K562 (cell line): ENCODE results near the gene RIMS3. TPM values are rescaled to one million over a fixed set of nuclear protein-coding genes. Genes with fewer than 3 reads are reported as not detected.

Experiments
- ATAC-seq: fragments of 200-7000 bp; cut with Tn5 transposase; 3 replicates; pipeline ENCODE4 v1.9.1; 2020; ENCODE audit warnings: moderate library complexity
- BruUV-seq: library from RNA; stranded (reverse); fragments of 400-500 nt; replicated peaks from 2 replicates; lab custom pipeline; 2021; lab: Mats Ljungman, UMichigan
- CTCF ChIA-PET: fragments of 300-600 bp; formaldehyde crosslinking; extraction: SDS; loops from one replicate; lab custom pipeline; 2021; ENCODE audit warnings: low intra/inter-chr PET ratio; lab: Yijun Ruan, JAX
- POLR2A ChIA-PET: fragments of 300-600, 350-650 bp; sonication (Branson Sonifier 250); formaldehyde crosslinking; extraction: SDS; loops from one replicate; lab custom pipeline; 2021; ENCODE audit warnings: antibody characterized with exemption, inconsistent platforms; lab: Yijun Ruan, JAX
- DNase-seq, 4 experiments: peaks; one replicate each; pipeline versions ENCODE4 v3.0.0 to v3.0.0-alpha.2; 2011 to 2018; ENCODE audit warnings: low spot score in 3 of 4, mixed read lengths in 3 of 4; ENCODE audit errors: extremely low read depth in 1 of 4
- FAIRE-seq: peaks from 2 replicates; lab custom pipeline; 2011; peaks lifted over from hg19 to GRCh38; lab: Jason Lieb, UNC
- H2AFZ ChIP-seq: 2 replicates; pipeline ENCODE4 v1.6.0; 2011; ENCODE audit warnings: low read depth, low read length, control low read depth, inconsistent platforms
- H3K27ac ChIP-seq: fragments of 200-600 bp; 3 replicates; pipeline ENCODE4 v1.8.0; 2011; ENCODE audit warnings: low read depth, mild to moderate bottlenecking, control low read depth, inconsistent platforms, low read length, moderate library complexity, mixed read lengths; ENCODE audit errors: extremely low read depth
- H3K27me3 ChIP-seq, 2 experiments: fragments of 300-600 bp in 1 of 2; 2 replicates in 1 of 2; 3 replicates in 1 of 2; pipeline versions ENCODE4 v1.6.0 to v1.8.0; 2011; ENCODE audit warnings: inconsistent platforms in 2 of 2, low read length in 2 of 2, mild to moderate bottlenecking in 1 of 2, mixed read lengths in 1 of 2, moderate library complexity in 1 of 2; ENCODE audit not compliant: control insufficient read depth in 2 of 2, insufficient read depth in 2 of 2
- H3K36me3 ChIP-seq: fragments of 300-600 bp; 3 replicates; pipeline ENCODE4 v1.8.0; 2011; ENCODE audit warnings: mild to moderate bottlenecking, low read length, inconsistent platforms; ENCODE audit not compliant: control insufficient read depth, insufficient read depth
- H3K4me1 ChIP-seq, 2 experiments: fragments of 200-600 bp in 1 of 2; replicated peaks in 1 of 2; 2 replicates in 1 of 2; 3 replicates in 1 of 2; pipeline versions ENCODE4 v1.5.1 to v1.8.0; 2011; ENCODE audit warnings: inconsistent platforms in 2 of 2, low read length in 2 of 2, mild to moderate bottlenecking in 1 of 2, mixed read lengths in 1 of 2, moderate library complexity in 1 of 2; ENCODE audit not compliant: control insufficient read depth in 2 of 2, insufficient read depth in 2 of 2
- H3K4me2 ChIP-seq: 2 replicates; pipeline ENCODE4 v1.6.1; 2011; ENCODE audit warnings: low read length, control low read depth, inconsistent platforms, mixed read lengths; ENCODE audit not compliant: insufficient read depth
- H3K4me3 ChIP-seq: fragments of 200-600 bp; sonication (generic), shearing (Covaris generic); 2 replicates; pipeline ENCODE4 v1.5.1; 2016; ENCODE audit warnings: control low read depth, inconsistent platforms
- H3K79me2 ChIP-seq: fragments of 200-600 bp; 3 replicates; pipeline ENCODE4 v1.8.0; 2011; ENCODE audit warnings: low read length, inconsistent platforms; ENCODE audit not compliant: control insufficient read depth, insufficient read depth
- H3K9ac ChIP-seq, 2 experiments: 2 replicates each; pipeline versions ENCODE4 v1.6.0 to v1.6.1; 2011; ENCODE audit warnings: low read depth in 2 of 2, low read length in 2 of 2, control low read depth in 1 of 2, inconsistent platforms in 1 of 2, mild to moderate bottlenecking in 1 of 2, mixed read lengths in 1 of 2; ENCODE audit not compliant: insufficient read depth in 1 of 2
- H3K9me1 ChIP-seq: one replicate; pipeline ENCODE4 v1.6.0; 2011; ENCODE audit warnings: inconsistent platforms, mild to moderate bottlenecking, low read length, moderate library complexity; ENCODE audit not compliant: control insufficient read depth, insufficient read depth
- H3K9me3 ChIP-seq: replicated peaks from 2 replicates; pipeline ENCODE4 v1.5.1; 2011; ENCODE audit warnings: low read depth, low read length, inconsistent platforms; ENCODE audit not compliant: control insufficient read depth, insufficient read depth
- H4K20me1 ChIP-seq: replicated peaks from 2 replicates; pipeline ENCODE4 v1.6.1; 2011; ENCODE audit warnings: low read length, inconsistent platforms, mixed read lengths; ENCODE audit not compliant: control insufficient read depth, insufficient read depth
- ARID1B ChIP-seq: fragments of 450-650 bp; IDR thresholded peaks from 2 replicates; pipeline ENCODE4 v1.6.1; 2016; ENCODE audit warnings: antibody characterized with exemption, mild to moderate bottlenecking, inconsistent platforms
- CBFA2T2 ChIP-seq: fragments of 450-650 bp; conservative IDR thresholded peaks from 2 replicates; pipeline ENCODE4 v1.6.1; 2017; ENCODE audit warnings: mild to moderate bottlenecking
- CBFA2T3 ChIP-seq: fragments of 450-650 bp; IDR thresholded peaks from 2 replicates; pipeline ENCODE4 v1.6.1; 2017
- E2F6 ChIP-seq, 2 experiments: IDR thresholded peaks; 2 replicates each; pipeline ENCODE4 v1.6.1; 2011; ENCODE audit warnings: borderline replicate concordance in 1 of 2, control low read depth in 1 of 2, low read depth in 1 of 2, low read length in 1 of 2, mild to moderate bottlenecking in 1 of 2, mixed read lengths in 1 of 2, moderate library complexity in 1 of 2; ENCODE audit not compliant: insufficient read depth in 1 of 2, insufficient read length in 1 of 2, poor library complexity in 1 of 2, severe bottlenecking in 1 of 2; ENCODE audit errors: extremely low read depth in 1 of 2
- MEF2D ChIP-seq: conservative IDR thresholded peaks from 2 replicates; pipeline ENCODE4 v1.6.1; 2016; ENCODE audit warnings: low read depth, missing genetic modification characterization, missing compliant biosample characterization
- PKNOX1 ChIP-seq: fragments of 450-650 bp; IDR thresholded peaks from 2 replicates; pipeline ENCODE4 v1.6.1; 2016
- POLR2A ChIP-seq: fragments of 450-650 bp; conservative IDR thresholded peaks from 2 replicates; pipeline ENCODE4 v1.6.1; 2016
- SMAD4 ChIP-seq: fragments of 250-450 bp; sonication (Bioruptor Pico); conservative IDR thresholded peaks from 2 replicates; pipeline ENCODE4 v1.8.0; 2021; ENCODE audit warnings: inconsistent platforms, mild to moderate bottlenecking, moderate library complexity
- TAL1 ChIP-seq: fragments of 450-650 bp; IDR thresholded peaks from 2 replicates; pipeline ENCODE4 v1.6.1; 2016; ENCODE audit warnings: mild to moderate bottlenecking
- TCF3 ChIP-seq: sonication (generic); formaldehyde crosslinking; IDR thresholded peaks from 2 replicates; pipeline ENCODE4 v1.4.0; 2020; ENCODE audit warnings: mild to moderate bottlenecking, missing genetic modification reagents
- ZKSCAN1 ChIP-seq: fragments of 150-350 bp; IDR thresholded peaks from 2 replicates; pipeline ENCODE4 v1.6.1; 2016; ENCODE audit warnings: low read depth, low read length
- ZNF583 ChIP-seq: fragments of 250-450 bp; sonication (Bioruptor Pico); IDR thresholded peaks from 2 replicates; pipeline ENCODE4 v1.4.0; 2020
- WGBS: fragments of 100-300 bp; shearing (Covaris generic); methylation state at CpG from one replicate; pipeline ENCODE4 v1.1.6; 2016; ENCODE audit warnings: low coverage, mixed read lengths; ENCODE audit not compliant: insufficient coverage; ENCODE audit errors: missing lambda C conversion rate; 5-methylcytosine and 5-hydroxymethylcytosine counted together
- in situ Hi-C: fragments of 300-500 bp; cut with MboI; formaldehyde crosslinking; loops from 4 replicates; pipeline ENCODE4 v1.15.0; 2018; ENCODE audit warnings: inconsistent platforms, mixed read lengths
- intact Hi-C: fragments of 100-400 bp; cut with micrococcal nuclease; formaldehyde crosslinking; loops from 2 replicates; pipeline ENCODE4 v1.14.2; 2022
- polyA plus RNA-seq, 8 experiments: library from polyadenylated mRNA; depleted of rRNA in 4 of 8; stranded (reverse) in 5 of 8; unstranded in 3 of 8; fragments of >200 nt; fragmentation: Nextera tagmentation in 2 of 8; fragmentation: Illumina TruSeq in 1 of 8; extraction: Ambion mirVana in 2 of 8; extraction: Trizol in 1 of 8; gene quantifications; 2 replicates each; pipeline versions ENCODE4 v1.2.1 to v1.2.3, GENCODE V29; 2011 to 2014; ENCODE audit warnings: inconsistent platforms in 1 of 8, missing spikeins in 1 of 8
- total RNA-seq, 7 experiments: library from RNA; depleted of rRNA in 6 of 7; stranded (reverse); fragments of >200 nt in 6 of 7; fragmentation: Illumina TruSeq in 2 of 7; extraction: Trizol in 2 of 7; gene quantifications; 2 replicates each; pipeline versions ENCODE4 v1.2.1 to v1.2.3, GENCODE V29; 2011 to 2021; ENCODE audit warnings: low replicate concordance in 1 of 7

RIMS3 gene
- total and polyA plus RNA-seq, 9 of the 15 experiments (the other 6 are each of a cell fraction or from before 2014, with no cell fraction given): 0.06 to 1.2 (median 0.59) TPM

GRCh38 chr1:40658751-40659648 lies 6.5 kb downstream of the RIMS3 start:
- Histone ChIP-seq H3K9ac (peak overlapping the region in 1 of 2 experiments; percentile 47; a peak in 1 of 4 replicates), H3K9me1 (peaks cover 4% of the 10 kb centered on the region), H3K27me3 (peaks cover 8 to 75% of the 10 kb centered on the region in 2 experiments), H3K36me3 (no peaks in the 10 kb centered on the region), H3K27ac (no peak overlapping the region), H3K79me2 (no peaks in the 10 kb centered on the region), H3K4me3 (no peak overlapping the region), H4K20me1 (no peaks in the 10 kb centered on the region; the same call in 1 of the 2 replicates), H3K4me2 (peak overlapping the region; percentile 12; the same call in 1 of the 2 replicates), H3K9me3 (no peaks in the 10 kb centered on the region), H3K4me1 (peaks cover 16% of the 10 kb centered on the region in 2 experiments), H2AFZ (no peak overlapping the region; the same call in 1 of the 2 replicates)
- peak; percentile 27 to 67 (median 54) for DNase-seq
- 19% methylated on average over 16 of the region's 16 CpGs for WGBS
- FAIRE-seq: peak; percentile 46
- TF ChIP-seq TAL1: 0 out of 2 replicates have a peak, but pooled peaks have one; percentile 7
- peak; percentile 50 for TF ChIP-seq PKNOX1
- peak; percentile 27; the same call in 1 of the 2 replicates for TF ChIP-seq CBFA2T2
- TF ChIP-seq SMAD4 (CRISPR knock-in tag): no peak
- peak; percentile 62 for TF ChIP-seq TCF3 (CRISPR knock-in tag)
- no peak for TF ChIP-seq ZNF583
- 0 out of 2 replicates have a peak, but pooled peaks have one; percentile 21 for TF ChIP-seq MEF2D (tag)
- no peak for TF ChIP-seq E2F6 (IDR thresholded peaks at IDR 0.05; ENCODE audit: borderline replicate concordance in 1 of 2, extremely low read depth in 1 of 2, insufficient read depth in 1 of 2, insufficient read length in 1 of 2, low read depth in 1 of 2, low read length in 1 of 2, poor library complexity in 1 of 2, severe bottlenecking in 1 of 2)
- TF ChIP-seq CBFA2T3: peak; percentile 69
- TF ChIP-seq POLR2A: no peak
- peak; percentile 20; the same call in 1 of the 2 replicates for TF ChIP-seq ARID1B
- peak; percentile 95 for TF ChIP-seq ZKSCAN1
- POLR2A ChIA-PET: interaction anchor here (0.6 to 1.7 kb wide), 7 partner anchors 20 to 70 kb away, joined by 3 to 5 read pairs (median 3); no protein-coding TSS in a partner anchor
- BruUV-seq: no TSS peak
- in situ Hi-C loops (no loop called here), intact Hi-C loops (no loop called here)
- CTCF ChIA-PET: no interaction called here
- peak; percentile 35 for ATAC-seq
